GM19035 (cell line): ENCODE measurements around the gene MAN1A1.

Source experiments
- ATAC-seq: cut with Tn5 transposase; IDR thresholded peaks from one replicate; pipeline ENCODE4 v1.9.1; 2021; ENCODE audit not compliant: unreplicated experiment

Gene MAN1A1

DNA sequence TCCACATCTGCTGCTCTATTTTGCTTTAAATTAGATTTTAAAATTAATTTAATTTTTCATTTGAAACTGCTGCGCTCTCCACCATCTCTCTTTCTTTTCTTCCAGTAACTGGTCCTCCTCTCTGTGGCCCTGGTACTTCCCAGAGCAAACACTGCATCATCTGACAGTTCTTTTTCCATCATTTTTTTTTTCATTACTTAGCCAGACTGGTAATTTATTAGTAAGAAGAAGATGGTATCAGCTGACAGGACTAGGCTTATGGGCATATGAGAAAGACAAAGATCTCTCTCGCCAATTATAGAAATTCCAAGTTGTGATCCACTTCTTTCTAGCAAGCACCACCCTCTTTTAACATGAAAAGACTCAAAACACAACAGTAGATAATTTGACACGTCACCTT lies 197.4 kb downstream of the MAN1A1 start:
- no peak for ATAC-seq

DNA sequence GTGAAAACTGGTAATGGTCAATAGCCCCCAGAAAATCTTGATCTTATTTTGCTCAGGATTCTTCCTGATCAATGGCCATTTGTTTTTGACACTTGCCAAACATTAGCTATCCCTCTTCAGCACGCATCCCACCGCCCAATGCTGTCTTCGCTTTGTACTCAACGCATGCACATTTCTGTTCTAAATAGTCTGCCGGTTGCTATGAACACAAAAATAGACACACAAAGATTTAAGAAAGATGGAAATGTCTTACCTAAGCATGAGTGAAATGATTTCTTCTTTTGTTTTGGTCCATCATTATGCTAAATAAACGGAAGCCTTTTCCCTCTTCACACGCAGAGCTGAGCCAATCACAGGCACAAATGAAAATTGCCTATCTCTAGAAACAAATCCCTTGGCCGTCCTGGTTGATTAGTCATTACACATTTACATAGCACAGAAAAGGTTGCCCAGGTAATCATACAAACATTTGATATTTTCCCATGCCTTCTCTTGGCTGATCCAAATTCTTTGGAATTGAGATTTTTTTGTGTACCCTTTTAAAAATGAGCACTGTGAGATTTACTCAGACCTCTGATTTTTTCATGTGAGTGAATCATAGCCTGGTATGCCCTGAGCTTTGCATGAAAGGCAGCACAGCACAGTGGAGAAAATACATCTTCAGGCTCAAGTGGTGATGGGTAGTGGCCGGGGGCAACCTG lies 200.6 kb downstream of the MAN1A1 start:
- ATAC-seq = no peak

DNA sequence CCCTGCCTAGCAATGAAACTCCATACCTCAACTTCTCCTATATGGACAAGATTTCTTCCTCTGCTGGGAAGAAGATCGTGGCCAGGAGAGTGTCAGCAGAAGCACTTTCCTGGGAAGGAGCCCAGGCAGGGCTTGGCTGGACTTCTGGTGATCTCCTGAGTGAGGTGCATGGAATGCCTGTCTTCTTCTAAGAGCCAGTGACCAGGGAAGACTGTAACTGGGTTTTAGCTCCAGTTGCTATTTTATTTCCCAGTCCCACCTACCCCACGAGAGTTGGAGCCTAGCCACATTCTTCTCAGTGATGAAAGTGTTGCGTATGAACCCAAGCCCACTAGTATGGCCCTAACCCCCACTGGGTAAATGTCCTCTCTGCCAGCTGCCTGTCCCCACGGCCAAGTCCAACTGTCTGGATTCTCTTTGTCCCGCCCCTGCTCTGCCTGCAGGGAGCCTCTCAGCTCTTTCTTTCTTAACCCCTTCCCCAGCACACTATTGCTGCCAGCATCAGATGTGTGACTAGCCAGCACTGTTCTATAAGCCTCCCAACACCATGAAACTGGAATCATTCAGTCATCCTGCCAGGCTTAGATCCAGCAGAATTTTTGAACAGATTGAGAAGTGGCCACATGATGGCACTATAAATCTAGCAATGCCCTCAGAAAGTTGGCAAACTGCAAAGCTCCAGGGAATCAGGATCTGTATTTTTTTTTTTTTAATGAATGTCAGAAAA lies 201.3 kb downstream of the MAN1A1 start:
- ATAC-seq = no peak

DNA sequence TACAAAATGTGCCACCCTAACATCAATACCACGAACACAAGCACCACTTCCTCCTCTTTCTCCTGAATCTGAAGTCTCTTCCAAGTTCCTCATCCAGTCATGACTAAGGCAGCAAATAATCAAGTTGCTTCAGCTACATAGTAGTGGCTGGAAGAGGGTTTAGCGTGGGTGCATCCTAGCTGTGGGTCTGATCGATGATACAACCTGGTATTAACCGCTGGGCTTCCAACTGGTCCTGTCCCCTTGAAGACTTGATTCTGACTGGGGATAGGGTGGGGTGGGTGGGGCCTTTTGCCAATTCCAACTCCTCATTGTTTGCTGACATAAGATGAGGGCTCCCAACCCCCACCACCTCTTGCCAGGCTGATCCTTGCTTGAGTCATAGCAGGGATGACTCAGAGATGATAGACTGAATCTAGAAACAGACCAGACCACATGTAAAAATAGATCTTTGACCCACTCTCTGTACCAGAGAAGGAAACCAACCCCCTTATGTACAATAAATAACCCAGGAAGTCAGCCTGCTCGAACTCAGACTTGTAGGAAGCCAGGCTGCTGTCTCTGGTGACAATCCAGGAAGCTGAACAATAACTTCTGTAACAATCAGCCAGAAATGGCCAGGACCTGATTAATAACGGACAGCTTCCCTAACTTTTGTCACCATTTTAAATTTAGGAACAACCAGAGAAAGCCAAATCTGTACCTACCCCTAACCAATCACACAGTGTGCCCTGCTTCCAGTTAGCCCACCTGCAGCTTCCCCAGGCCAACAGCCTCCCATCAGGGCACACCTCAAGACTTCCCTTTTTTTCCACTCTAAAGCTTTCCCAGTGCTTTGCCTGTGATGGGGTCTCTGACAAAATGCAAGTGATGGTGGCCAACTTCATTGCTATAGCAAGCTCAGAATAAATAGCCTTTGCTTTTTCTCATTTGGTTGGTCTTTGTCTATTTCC lies 202.2 kb downstream of the MAN1A1 start:
- peak; percentile 97 for ATAC-seq

DNA sequence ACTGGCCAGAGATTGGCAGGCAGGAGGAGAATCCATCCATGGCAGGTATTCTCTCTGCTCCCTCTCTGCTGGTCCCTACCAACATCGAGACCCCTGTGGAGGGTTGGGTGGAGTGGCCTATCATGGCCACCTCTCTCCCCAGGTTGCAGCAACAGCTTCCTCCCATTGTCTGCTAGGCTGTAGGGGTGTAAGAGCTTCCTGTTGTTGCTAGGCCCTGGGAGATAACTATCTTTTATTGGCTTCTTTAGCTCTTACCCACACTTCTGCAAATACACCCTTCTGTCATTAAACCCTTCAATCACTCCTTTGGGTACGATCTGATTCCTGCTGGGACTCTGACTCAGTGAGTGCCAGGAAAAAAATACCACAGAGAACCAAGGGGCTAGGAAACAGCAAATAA lies 204.4 kb downstream of the MAN1A1 start:
- ATAC-seq = no peak

DNA sequence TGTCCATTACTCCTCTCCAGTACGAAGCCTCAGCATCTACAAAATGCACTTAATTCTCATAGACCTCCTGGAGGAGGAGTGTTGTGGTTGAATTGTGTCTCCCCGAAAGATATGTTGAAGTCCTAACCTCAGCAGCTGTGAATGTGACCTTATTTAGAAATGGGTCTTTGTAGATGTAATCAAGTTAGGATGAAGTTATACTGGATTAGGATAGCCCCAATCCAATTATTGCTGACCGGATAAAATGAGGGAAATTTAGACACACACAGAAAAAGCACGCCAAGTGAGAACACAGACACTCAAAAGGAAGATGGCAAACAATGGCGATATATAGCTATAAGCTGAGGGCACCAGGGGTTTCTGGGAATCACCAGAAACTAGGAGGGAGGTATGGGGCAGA lies 206.9 kb downstream of the MAN1A1 start:
- no peak for ATAC-seq

DNA sequence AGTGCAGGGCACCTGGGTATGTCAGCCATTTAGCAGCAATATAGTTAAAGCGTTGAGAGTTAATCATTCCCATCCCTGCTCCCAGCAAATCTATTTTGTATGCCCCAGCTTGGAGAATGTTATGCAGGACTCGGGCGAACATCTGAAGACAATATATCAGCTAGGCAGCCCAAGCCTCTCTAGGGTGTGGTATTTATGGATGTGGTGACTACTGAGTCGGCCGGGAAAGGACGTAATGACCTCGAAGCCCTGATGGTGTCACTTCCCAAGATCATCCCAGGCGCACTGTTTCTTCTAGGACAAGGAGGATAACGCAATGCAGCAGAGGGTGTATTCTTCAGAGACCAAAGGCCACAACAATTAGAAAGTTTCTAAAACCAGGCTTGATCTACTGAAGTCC lies 207.5 kb downstream of the MAN1A1 start:
- no peak for ATAC-seq

DNA sequence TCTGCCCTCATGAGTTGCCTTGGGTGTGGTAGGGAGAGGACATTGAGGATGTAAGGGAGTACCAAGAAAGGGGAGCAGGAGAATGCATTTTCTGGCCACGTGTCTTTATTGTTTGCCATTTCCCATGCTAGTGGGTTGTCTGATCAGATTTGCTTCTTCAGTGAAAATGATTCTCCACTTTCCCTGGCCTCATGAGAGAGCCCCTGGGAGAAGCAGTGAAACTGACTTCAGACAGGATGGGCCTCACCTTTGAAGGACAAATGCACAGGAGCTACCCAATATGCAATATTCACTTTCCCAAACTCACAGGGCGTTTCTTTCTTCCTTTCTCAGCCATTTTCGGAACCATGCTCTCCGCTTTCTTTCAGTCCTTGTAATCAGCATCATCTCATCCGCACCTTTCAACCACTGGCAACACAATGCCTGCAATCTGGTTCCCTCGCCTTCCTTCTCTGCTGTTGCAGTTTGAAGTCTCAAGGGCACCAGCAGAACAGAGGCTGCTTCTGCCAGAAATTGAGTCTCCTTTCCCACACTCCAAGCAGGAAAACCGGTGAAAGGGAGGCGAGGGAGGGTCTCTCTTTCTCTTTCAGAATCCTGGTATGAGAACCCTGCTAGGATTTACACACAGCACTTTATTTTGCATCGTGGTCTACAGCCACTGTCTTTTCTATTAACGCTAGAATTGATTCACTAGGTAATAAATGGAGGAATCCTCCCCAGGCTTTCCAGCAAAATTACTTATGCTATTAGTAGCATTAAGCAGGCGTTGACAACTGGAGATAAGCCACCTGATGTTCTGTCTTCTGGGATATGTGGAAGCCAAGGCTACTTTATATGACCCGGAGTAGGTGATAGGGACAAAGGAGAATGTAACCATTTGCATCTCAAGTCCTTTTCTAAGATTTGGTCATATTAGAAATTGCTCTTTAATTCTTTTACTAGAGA lies 209.1 kb downstream of the MAN1A1 start:
- ATAC-seq = no peak

DNA sequence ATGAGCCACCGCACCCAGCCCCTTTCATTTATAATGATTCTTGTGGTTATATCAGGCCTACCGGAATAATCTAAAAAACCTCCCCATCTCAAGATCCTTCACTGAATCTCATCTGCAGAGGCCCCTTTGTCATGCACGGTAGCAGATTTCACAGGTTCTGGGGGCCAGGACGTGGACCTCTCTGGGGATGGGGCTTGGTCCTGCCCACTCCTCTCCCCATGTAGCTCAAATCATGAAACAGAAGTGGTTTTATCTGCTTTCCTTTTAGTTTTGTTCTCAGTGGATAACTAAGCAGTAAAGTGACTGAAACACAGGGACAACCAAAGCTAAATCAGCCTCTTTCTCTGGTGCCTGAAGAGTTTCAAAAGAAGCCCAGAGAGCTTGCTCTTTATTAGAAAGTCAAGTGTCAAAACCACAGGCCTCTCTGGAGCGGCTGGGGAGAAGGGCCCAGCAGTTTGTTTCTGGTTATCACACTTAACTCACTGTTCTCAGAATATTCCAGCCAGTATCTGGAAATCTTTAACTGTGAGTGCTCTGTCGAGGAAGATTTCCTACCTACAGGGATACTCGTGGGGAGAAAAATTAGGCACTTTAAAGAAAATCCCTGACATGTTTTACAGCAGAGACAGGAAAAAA lies 210.5 kb downstream of the MAN1A1 start:
- ATAC-seq = peak; percentile 84

DNA sequence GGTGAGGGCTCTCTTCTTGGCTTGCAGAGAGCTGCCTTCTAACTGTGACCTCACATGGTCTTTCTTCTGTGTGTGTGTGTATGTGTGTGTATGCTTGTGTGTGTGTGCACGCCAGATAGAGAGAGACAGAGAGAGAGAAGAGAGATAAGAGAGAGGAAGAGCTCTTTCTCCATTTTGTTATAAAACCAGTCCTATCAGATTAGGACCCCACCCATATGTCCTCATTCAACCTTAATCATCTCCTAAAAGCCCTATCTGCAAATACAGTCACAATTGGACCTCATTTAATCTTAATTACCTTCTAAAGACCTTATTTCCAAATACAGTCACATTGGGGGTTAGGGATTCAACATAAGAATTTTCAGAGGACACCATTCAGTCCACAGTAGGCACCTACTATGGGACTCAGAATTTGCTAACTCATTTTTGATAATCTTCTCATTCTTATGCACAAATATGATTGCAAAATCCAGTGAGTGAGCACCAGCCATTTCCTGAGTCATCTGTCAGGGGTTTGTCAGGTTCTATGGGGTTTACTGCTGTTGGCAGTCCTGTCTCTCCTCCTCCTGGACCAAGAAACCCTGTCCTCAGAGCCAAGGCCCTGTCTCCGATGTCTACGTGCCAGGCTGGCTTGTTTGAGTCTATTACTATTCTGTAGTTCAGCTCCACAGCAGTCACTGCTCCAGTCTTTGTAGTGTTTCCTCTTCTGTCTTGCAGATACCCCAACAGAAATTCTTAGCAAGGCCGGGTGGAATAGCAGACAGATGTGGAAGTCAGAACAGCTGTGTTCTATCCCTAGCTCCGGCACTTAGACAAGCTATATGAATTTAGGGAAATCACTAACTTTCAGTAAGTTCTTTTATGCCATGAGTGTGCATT lies 212.1 kb downstream of the MAN1A1 start:
- ATAC-seq = no peak

DNA sequence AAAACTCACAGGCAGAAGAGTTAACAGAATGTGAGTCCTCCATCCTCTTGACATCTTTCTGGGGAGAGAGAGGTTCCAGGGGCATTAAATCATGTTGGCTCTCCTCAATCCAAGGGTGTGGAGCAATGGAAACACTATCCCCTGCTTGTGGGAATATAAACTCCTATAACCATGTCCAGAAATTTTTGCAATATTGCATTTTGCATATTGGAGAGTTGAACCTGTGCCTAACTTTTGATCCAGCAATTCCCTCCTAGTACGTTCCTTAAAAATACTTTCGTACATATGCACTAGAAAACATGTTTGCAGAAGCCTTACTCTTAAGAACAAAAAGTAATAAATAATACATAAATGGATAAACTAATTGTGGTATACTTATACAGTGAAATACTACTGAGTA lies 214.8 kb downstream of the MAN1A1 start:
- ATAC-seq = no peak

DNA sequence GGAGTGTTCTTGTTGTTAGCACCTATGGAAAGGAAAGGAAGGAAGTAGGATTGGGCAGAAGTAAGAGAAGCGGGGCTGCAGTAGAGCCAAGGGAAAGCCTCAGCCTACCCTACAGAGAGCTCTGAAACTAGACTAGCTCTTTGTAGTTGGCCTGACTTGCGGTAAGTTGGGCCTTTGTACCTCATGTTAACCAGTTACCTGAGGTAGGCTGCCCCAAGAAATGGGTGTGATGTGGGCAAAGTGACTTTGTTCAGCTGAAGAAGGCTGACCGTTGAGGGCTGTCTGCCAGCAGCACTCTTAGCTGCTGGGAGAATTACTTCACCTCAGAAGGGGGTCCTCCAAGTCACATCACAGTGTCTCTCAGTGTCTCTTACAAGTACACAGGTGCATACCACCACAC lies 216.2 kb downstream of the MAN1A1 start:
- no peak for ATAC-seq

DNA sequence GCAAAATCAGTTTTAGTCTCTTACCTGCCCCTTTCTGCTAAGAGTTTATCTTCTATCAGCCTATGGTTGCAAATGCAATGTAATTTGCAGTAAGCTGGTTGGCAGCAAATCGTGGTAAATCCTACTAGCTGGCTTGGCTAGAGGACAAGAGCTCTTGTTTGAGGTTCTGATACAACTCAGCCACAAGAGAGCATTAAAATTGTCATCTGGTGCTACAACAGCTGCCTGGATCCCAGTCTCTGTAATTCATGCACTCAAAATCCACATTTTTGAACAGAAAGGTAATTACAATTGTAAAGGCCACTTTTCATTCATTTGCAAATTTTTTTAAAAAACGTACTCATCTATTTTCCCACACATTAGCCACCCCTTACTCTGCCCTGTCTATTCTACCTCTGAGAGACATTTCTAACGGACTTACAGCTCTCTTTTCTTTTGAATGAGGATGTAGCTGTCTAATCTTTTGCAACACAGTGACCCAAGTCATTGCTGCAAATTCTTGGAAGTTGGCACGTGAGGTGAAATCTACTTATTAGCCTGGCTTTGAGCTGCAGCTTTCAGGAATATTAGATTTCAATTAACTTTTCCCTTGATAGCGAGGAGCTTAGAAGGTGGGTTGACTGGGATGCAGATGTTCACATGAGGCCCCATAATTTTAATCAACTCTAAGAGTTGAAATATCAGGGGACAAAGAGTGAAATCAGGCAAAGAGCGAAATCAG lies 217.1 kb downstream of the MAN1A1 start:
- no peak for ATAC-seq

DNA sequence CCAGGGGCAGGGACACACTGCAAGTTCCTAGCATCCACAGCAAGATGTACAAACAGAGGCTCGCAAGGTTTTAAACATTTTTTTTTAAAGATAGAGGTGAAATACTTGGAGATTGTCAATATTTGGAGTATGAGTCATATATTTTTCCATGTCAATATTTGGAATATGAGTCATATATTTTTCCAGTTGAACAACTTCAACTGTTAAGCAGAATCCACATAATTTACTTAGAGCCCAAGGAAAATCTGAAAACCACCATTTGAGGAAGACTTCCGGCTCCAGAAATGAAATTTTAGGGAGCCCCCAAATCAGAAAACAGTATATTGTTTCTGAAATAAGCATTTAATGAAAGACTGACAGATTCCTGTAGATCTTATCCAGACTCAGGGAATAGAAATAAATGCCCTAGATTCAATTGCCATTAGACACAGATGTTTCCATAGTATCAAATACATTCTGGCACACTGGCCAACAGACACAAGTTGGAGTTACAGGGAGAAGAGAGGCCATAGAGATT lies 219.5 kb downstream of the MAN1A1 start:
- no peak for ATAC-seq

DNA sequence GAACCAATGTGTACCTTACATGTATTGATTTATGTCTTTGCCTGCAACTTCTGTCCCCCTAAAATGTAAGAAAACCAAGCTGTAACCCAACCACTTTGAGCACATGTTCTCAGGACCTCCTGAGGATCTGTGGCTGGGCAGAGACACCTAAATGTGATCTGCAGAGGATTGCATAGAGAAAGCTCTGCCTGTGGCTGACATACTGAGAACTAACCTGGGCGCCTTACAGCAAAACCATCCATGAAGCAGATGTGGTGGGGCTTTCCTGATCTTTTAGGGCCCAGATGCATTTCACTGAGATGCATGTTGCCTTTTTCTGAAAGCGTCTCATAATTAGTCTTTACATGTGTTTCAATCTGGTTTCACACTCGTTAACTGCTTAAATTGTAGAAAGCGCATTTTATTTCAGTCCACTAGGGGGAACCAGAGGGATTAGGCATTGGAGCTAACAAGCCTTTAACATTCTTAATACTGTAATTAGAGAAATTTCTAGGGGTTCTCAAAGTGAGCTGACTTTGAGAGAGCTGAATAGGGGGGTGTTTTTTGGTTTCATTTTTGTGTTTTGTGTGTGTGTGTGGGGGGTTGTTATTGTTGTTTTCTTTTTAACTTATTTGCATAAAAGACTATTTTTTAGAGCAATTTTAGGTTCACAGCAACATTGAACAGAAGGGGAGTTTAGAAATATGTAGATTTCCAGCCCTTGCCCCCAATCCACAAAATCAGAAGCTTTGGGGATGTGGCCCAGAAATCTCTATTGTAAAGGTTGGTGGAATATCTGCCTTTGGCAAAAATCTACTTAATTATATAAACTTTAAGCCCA lies 220.2 kb downstream of the MAN1A1 start:
- ATAC-seq = peak; percentile 89

DNA sequence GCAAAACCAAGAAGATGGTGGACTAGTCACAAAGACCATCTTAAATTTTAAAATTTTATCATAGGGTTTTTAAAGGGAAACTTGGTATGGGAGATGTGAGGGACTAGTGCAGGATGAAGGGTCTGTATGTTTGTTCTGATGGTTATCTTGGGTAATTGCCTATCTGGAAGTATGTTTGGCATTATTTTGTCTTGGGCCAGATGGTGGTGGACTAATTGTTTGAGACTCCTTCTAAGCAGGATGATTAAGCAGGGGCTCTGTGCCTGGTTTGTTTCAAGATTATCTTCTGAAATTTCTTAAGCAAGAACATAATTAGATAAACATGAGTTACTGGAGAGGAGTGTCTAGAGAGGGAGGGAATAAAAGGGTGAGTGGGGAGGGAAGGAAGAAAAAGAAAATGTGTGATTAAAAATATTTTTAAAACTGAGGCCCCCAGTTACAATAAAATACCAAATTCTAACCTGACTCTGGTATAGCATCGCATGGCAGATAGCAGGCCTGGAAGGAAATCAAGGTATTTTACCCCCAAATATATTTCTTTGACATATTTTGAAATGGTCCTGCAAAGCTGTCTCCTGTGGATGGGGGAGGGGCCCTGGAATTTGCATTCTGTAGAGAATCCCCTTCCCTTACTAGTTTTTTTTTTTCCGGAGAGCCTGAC lies 221.2 kb downstream of the MAN1A1 start:
- ATAC-seq = no peak

DNA sequence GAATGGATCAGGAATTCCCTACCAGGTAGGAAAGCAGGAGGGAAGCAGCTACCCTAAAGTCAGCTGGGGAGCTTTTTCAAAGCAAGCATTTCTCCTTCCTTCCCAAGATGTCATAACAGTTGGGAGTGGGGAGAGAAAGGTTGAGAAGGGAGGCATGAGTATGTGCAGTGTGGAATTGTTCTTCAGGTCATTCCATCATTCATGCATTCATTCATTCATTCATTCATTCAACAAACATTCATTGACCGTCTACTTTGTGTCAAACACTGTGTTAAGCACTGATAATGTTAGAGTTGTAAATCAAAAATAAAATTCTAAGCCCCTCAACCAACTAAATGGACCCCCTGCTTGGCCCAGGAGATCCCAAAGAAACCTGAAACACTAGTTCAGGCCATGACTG lies 221.9 kb downstream of the MAN1A1 start:
- ATAC-seq = no peak
